PC-3 (cell line): ENCODE data around the gene C22orf23.
"Not testable (repeated sequence)": the region's sequence is repeated elsewhere in the genome, so short reads cannot be mapped to it uniquely, and the experiment has no call there.

Experiments used
- EZH2 ChIP-seq: fragments of 300-600 bp; sonication (generic); IDR thresholded peaks from one replicate; pipeline ENCODE4 v1.6.1; 2017; ENCODE audit warnings: antibody characterized with exemption, mild to moderate bottlenecking, low read length; ENCODE audit not compliant: unreplicated experiment
- TF ChIP-seq, protein P1 (sequence below): fragments of 300-600 bp; sonication (generic); conservative IDR thresholded peaks from 2 replicates; pipeline ENCODE4 v1.5.1; 2017; ENCODE audit warnings: antibody characterized with exemption, low read depth, mild to moderate bottlenecking, low read length

DNA sequence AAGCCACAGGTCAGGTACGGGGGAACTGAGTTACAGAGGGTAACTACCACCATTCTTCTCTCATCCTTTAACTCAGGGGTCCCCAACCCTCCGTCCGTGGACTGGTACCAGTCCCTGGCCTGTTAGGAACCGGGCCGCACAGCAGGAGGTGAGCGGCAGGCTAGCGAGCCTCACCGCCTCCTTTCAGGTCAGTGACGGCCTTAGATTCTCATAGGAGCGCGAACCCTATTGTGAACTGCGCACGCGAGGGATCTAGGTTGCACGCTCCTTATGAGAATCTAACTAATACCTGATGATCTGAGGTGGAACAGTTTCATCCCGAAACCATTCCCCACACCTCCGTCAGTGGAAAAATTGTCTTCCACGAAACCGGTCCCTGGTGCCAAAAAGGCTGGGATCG, 772 bp downstream of the C22orf23 start:
- TF ChIP-seq, protein P1, sequence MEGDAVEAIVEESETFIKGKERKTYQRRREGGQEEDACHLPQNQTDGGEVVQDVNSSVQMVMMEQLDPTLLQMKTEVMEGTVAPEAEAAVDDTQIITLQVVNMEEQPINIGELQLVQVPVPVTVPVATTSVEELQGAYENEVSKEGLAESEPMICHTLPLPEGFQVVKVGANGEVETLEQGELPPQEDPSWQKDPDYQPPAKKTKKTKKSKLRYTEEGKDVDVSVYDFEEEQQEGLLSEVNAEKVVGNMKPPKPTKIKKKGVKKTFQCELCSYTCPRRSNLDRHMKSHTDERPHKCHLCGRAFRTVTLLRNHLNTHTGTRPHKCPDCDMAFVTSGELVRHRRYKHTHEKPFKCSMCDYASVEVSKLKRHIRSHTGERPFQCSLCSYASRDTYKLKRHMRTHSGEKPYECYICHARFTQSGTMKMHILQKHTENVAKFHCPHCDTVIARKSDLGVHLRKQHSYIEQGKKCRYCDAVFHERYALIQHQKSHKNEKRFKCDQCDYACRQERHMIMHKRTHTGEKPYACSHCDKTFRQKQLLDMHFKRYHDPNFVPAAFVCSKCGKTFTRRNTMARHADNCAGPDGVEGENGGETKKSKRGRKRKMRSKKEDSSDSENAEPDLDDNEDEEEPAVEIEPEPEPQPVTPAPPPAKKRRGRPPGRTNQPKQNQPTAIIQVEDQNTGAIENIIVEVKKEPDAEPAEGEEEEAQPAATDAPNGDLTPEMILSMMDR = not testable (repeated sequence)
- TF ChIP-seq EZH2 = not testable (repeated sequence)
